Measurements from ENCODE around the gene FOXJ3.

FOXJ3 gene

DNA sequence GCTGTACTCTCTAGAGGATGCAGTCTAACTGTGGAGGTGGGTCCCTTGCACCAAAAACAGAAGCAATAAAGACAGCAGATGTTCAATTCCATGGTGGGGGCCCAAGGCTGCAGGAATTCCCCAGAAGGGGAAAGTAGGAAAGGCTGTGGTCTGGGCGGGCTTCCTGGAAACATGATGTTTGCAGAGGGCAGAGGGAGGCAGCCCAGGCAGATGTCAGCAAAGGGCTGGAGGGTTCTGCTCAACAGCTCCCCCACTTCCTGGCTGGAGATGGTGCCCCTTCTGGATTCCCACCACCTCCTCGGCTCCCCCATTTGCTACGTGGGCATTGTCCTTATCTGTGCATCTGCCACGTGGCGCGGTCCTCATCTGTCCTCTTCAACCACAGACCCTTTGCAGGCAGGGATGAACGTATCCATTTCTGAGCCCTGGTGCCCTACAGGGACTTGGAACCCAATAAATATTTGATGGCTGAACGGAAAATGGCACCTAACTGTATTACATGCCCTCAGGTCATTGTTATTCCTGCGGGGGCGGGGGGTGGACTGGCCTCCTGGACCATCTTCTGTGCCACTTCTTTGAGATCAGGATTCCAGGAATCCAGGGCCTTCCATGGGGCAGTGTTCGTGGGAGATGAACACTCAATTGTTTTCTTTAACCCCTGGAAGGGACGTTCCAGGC is 190.2 kb downstream of the FOXJ3 start:
- DNase-seq (no peak), ATAC-seq (no peak)

DNA sequence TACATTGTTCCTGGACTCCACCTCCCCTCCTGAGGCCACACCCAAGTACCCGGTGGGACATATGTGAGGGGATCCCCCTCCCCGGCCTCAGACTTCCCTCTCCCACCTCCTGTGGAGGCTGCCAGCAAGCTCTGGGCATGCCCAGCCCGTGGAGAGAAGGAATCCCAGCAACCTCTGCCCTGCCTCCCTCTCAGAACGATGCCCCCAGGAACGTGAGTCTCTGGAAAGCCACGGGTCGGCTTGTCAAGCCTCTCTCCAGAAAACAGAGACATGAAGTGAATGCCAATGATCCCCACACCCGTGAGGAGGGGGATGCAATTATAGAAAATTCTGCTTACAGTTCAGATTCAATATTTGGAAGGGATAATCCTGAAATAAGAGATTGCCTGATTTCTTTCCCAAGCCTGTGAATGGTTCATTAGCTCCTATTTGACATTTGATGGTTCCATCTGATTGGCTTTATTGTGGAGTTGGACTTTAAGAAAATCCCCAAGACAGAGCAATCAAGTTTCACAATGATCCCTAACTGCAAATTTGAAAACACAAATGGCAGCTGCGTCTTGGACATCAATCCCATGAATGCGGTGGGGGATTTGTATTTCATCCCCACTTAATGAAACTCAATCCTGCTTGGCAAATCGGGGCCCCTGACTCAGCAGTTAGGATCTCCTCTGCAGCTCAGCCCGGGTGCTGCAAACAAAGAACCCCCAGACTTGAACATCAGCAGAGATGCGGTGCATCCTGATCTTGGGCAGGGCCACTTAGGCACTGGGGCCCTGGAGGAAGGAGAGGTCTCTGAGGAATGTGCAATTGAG is 190.9 kb downstream of the FOXJ3 start:
- ATAC-seq (no peak), DNase-seq (no peak)

DNA sequence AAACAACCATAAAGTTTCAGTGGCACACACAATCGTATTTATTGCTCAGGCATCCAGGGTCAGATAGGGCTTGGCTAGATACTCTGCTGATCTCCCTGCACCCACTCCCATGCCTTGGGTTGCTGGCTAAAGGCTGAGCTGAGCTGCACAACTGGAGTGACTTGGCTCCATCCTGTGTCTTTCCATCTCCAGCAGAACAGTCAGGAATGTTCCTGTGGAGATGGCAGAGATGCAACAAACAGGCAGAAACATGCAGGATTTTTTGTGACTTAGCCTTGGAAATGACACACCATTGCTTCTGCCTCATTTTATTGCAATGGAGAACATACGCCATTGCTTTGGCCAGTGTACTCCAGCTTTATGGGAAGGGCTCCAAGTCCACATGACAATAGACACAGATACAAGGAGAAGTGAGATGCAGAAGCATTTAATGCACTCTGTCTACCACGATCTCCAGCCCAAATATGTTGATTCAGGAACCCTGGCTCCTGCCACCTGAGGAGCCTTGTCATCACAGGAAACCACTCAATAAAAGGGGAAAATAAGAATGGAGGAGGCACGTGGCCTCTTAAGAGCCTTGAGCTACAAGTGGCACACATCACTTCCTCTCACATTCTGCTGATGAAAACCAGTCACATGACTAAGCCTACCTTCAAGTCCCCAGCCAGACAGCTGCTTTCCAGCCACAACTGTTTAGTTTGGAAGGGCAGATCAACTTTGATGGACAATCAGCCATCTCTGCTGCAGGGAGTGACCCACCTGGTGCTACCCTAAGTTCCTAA is 191.9 kb downstream of the FOXJ3 start:
- no peak for ATAC-seq
- DNase-seq: no peak

DNA sequence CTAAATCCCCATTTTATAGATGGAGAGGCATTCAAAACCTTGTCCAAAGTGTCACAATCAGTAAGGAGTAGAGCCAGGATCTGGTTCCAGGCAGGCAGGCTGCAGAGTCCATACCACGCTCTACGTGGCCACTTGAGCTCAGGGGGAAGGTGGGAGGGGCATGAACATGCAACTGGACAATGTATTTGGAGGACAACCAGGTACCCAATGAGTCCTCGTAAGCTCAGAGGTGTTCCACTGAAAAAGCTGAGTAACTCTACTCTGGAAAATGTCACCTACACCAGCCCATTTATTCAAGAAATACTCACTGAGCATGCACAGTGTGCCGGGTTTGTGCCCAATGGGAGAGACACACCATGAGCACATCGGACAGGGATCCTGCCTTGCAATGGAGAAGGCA is 193.1 kb downstream of the FOXJ3 start:
- ATAC-seq (no peak), DNase-seq (no peak)

DNA sequence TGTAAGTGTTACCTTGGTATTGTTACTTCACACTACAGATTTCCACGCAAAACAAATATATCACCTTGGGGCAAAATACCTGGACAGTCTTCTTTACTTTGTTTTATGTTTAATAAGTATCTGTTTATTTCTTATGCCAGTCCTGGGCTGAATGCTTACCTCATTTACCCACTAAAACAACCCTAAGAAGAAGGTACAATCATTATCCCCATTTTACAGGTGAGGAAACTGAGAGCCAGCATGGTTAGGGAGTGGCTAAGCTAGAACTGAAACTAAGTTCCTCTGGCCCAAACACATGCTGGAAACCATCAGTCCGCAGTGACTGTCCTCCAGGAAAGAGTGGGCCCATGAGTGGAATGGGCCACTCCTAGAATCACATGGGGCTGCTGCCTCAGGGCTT is 194.8 kb downstream of the FOXJ3 start:
- DNase-seq (no peak), ATAC-seq (no peak)

DNA sequence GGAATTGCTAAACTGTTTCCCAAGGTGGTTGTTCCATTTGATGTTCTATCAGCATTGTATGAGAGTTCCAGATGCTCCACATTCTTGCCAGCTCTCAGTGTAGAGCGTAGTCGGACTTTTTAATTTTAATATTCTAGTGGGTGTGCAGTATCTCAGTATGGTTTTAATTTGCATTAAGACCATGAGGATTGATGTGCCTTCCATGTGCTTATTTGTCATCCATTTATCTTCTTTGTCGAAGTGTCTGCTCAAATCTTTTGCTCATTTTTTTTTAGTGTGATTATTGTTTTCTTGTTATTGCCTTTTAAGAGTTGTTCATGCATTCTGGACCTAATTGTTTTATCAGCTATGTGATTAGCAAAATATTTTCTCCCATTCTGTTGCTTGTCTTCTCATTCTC is 195.6 kb downstream of the FOXJ3 start:
- ATAC-seq (no peak), DNase-seq (no peak)

DNA sequence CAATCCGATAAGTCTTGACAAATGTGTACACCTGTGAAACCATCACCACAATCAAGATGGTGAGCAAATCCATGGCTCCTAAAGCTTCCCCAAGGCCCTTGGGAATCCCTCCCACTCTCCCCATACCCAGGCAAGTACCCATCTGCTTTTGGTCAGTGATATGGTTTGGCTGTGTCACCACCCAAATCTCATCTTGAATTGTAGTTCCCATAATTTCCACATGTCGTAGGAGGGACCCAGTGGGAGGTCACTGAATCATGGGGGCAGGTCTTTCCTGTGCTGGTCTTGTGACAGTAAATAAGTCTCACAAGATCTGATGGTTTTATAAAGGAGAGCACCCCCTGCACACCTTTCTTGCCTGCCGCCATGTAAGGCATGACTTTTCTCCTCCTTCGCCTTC is 196.4 kb downstream of the FOXJ3 start:
- no peak for DNase-seq
- no peak for ATAC-seq

DNA sequence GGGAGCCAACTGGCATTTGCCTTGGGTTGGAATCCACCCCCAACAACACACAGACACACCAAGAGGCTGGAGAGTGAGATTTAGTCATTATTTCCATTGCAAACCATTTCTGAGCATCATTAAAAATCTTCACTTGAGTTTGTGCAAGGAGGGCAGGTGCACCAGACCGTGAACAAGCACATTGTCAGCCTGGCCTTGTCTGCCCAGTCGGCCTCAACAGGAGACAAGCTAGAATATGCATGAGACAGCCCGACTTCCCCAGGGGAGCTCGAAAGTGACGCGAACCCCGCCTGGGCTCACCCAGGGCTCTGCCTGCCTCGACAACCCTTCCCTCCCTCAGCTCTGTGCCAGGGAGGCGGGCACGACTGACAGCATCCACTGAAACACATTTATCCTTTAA is 197.3 kb downstream of the FOXJ3 start:
- DNase-seq (no peak), ATAC-seq (no peak)

DNA sequence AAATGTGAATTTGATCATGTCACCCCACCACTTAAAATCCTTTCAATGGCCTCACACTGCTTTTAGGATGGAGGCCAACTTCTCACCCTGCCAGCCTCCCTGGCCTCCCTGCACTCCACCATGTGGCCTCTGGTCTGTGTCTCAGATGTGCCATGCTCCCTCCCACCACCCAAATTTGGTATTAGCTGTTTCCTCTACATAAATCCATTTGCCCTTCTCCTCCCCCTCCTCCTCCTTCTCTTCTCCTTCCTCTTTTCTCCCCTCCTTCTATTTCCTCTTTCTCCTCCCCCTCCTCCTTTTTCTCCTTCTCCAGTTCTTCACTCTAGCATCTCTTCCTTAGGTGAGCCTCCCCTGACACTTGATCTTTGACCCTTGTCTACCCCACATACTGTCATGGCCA is 198.6 kb downstream of the FOXJ3 start:
- DNase-seq (no peak), ATAC-seq (no peak)

DNA sequence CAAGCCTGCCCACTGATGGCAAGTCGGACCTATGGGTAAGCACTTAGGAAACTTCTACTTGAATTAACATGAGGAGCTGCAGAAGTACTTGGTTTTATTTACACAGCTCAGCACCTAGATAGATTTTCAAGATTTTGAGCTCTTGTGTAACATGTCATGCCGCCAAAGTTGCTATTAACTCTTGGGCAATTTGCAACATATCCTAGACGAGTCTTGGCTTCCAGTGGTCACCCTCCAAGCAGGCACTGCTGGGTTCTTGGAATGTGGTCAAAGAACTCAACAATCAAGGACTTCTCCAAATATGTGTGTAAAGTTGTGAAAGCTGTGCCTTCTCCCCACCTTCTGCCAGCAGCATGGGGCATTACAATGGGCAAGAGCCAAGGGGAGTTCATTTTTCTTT is 199.6 kb downstream of the FOXJ3 start:
- no peak for DNase-seq

DNA sequence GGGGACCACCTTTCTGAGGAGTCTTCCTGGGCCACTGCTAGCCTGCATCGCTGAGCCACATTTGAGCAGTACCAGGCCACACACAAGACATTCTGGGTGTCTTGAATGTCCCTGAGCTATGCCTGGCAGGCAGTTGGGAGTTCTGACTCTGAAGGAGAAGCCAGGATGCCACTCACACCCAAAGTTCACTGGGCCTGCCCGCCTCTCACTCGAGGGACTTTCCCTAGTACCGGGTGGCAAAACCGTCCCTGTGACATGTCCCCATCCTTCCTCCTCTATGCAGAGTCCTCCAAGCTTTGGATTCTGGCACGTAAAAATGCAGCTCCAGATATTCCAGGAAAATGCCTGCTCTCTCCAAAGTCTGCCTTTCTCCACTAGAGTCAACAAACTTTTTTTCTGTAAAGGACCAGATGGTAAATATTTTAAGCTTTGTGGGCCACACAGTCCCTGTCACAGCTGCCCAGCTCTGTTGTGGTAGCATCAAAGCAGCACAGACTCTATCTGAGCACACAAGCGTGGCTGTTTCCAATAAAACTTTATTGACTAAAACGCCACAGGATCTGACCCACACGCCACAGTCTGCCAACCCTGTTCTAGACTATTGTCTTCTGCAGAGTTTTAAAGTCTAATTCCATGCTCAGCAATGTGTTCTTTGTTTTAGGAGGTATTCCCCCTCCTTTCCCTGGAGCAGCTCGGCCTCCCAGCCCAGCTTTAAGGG is 201.1 kb downstream of the FOXJ3 start:
- ATAC-seq: no peak
- DNase-seq: no peak

More for the DNA sequence above, 199.6 kb downstream of the FOXJ3 start:
- no peak for ATAC-seq

DNA sequence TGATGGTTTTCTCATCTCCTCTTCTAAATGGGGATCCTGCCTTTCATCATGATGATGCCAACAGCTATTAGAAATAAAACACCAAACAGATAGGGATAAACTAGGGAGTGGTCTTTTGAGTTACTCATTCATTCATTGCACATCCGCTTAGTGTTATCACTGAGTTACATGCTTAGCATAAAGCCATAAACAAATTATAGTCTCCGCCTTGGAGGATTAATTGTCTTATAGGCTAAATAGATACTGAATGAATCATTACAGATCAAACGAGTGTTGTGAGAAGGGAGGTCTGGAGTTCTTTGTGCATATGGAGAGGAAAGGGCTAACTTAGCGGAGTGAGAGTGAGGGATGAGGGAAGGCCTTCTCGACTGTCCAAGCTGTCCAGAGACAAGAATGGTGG is 201.6 kb downstream of the FOXJ3 start:
- ATAC-seq (no peak), DNase-seq (no peak)

DNA sequence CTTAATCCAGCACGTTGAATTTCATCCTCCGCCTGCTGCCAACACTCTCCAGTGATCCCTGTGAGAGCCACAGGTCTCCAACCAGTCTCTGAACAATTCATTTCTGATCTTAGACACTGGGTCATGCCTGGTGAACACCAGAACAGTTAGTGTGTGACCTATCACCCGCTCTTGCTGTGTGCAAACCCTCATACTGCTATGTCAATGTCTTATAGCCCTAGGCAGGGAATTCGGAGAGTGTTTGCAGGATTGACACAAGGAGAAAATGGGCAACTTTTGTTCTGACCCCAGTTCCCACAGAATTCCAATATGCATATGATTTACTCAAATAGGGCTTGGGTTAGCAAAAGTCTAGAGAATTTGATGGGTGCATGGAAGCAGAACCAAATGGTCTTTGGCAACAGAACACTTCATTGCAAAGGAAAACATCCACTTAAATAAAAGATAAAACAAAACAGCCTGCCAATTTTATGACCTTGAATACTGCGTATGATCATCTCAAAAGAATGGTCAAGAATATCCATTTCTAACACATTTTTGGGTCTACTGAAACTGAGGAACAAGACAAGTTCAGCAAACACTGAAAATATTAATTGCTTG is 204.9 kb downstream of the FOXJ3 start:
- ATAC-seq (no peak), DNase-seq (no peak)

DNA sequence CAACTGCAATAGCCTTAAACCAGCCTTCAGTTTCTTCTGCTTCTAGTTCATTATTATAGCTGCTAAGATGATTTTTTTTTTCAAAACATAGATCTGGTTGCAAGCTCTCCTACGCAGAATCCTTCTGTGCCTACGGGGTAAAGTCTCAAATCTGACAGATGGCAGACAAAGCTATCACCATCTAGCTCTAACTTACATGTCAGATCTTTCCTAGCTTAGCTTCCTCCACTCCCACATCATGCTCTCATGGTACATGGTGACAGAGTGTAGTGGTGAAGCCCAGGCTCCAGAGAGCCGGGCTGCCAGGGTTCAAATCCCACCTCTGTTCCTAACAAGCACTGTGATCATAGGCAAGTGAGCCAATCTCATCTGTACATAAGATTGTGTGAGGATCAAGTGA is 206.1 kb downstream of the FOXJ3 start:
- ATAC-seq: no peak

DNA sequence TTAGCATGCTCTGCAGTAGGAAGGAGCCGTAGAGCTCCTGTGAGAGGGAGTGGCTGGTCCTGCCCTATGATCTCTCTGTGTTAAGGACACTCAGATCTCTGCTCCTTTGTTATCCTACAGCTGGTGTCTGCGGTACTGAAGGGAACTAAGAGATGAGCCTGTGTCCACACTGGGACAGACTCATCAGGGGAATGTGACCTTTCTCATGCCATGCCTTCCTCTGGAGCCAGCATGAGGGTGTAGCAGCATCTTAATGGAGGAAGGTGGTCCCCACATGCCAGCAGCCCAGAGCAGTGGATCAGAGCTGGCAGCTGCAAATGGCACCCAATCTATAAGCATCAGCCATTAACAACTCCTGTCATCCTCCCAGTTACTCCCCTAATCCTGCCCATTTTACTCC is 206.5 kb downstream of the FOXJ3 start:
- ATAC-seq (no peak), DNase-seq (no peak)

More for the DNA sequence above, 206.1 kb downstream of the FOXJ3 start:
- no peak for DNase-seq

DNA sequence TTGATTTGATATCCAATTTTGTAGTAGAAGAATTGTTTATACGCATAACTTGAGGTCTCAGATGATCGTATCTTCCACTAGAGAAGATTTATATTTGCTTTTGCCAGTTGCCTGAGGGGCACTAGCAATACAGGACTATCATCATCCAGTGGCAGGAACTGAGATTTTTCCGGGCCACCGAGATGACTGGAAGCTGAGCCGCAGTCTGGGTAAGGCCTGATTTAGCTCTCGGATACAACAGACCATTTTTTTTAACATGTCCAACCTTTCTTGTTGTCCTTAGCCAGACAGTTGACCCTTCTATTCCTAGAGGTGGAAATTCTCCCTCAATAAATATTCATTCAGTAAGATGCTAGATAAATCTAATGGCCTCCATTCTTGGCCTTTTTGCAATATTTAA is 207.3 kb downstream of the FOXJ3 start:
- ATAC-seq (no peak), DNase-seq (no peak)

Data from stimulated activated naive CD8-positive, alpha-beta T cell treated with anti-CD3 and anti-CD28 coated beads, Interleukin-15, Interleukin-2, amounts not matched to agents 100 U/mL and 50 U/mL, for 24 hours (primary cell).